GM12878 (cell line): ENCODE data around the gene ASTL. TPM values are rescaled to one million over a fixed set of nuclear protein-coding genes. Genes with fewer than 3 reads are reported as not detected.

ENCODE experiments used
- ATF2 ChIP-seq: IDR thresholded peaks from 2 replicates; pipeline ENCODE4 v1.6.1; 2012; ENCODE audit warnings: low read length, inconsistent platforms
- BACH1 ChIP-seq: fragments of 450-650 bp; IDR thresholded peaks from 2 replicates; pipeline ENCODE4 v1.6.1; 2017; ENCODE audit warnings: mild to moderate bottlenecking, borderline replicate concordance
- BCL11A ChIP-seq: IDR thresholded peaks from 2 replicates; pipeline ENCODE4 v1.6.1; 2011; ENCODE audit warnings: low read depth, low read length
- BHLHE40 ChIP-seq, 2 experiments: fragments of 450-650 bp in 1 of 2; IDR thresholded peaks; 2 replicates each; pipeline ENCODE4 v1.6.1; 2011 to 2017; ENCODE audit warnings: low read depth in 2 of 2, borderline replicate concordance in 1 of 2, improper control_type of control experiment in 1 of 2, low read length in 1 of 2, mild to moderate bottlenecking in 1 of 2
- CBFB ChIP-seq: IDR thresholded peaks from 2 replicates; pipeline ENCODE4 v1.6.1; 2016; ENCODE audit warnings: antibody characterized with exemption, low read depth
- CHD1 ChIP-seq: IDR thresholded peaks from 2 replicates; pipeline ENCODE4 v1.6.1; 2012; ENCODE audit warnings: low read depth, low read length, improper control_type of control experiment
- CREB1 ChIP-seq: IDR thresholded peaks from 2 replicates; pipeline ENCODE4 v1.6.1; 2012; ENCODE audit warnings: low read depth, mild to moderate bottlenecking, inconsistent platforms
- FOS ChIP-seq: IDR thresholded peaks from 3 replicates; pipeline ENCODE4 v1.6.1; 2011; ENCODE audit warnings: borderline replicate concordance; ENCODE audit not compliant: insufficient read length; ENCODE audit errors: extremely low read depth
- JUND ChIP-seq: IDR thresholded peaks from 2 replicates; pipeline ENCODE4 v1.6.1; 2012; ENCODE audit warnings: low read depth, mild to moderate bottlenecking, low read length, improper control_type of control experiment, moderate library complexity
- MTA2 ChIP-seq: fragments of 450-650 bp; IDR thresholded peaks from 2 replicates; pipeline ENCODE4 v1.6.1; 2016; ENCODE audit warnings: low read depth, mild to moderate bottlenecking, moderate library complexity
- NR2F1 ChIP-seq: fragments of 450-650 bp; conservative IDR thresholded peaks from 2 replicates; pipeline ENCODE4 v1.6.1; 2017; ENCODE audit warnings: mild to moderate bottlenecking
- PKNOX1 ChIP-seq: fragments of 450-650 bp; IDR thresholded peaks from 2 replicates; pipeline ENCODE4 v1.6.1; 2016; ENCODE audit warnings: mild to moderate bottlenecking
- POLR2A ChIP-seq: IDR thresholded peaks from 2 replicates; pipeline ENCODE4 v1.6.1; 2011; ENCODE audit warnings: low read depth, mild to moderate bottlenecking, low read length
- STAT1 ChIP-seq: fragments of 450-650 bp; conservative IDR thresholded peaks from 2 replicates; pipeline ENCODE4 v1.6.1; 2014; ENCODE audit warnings: antibody characterized with exemption, mild to moderate bottlenecking
- TCF12 ChIP-seq: IDR thresholded peaks from 2 replicates; pipeline ENCODE4 v1.6.1; 2011; ENCODE audit warnings: low read depth, mild to moderate bottlenecking, low read length
- ZBTB4 ChIP-seq: fragments of 450-650 bp; formaldehyde crosslinking; IDR thresholded peaks from 2 replicates; pipeline ENCODE4 v1.4.0; 2022; ENCODE audit warnings: mild to moderate bottlenecking, moderate library complexity
- polyA plus RNA-seq, 11 experiments: library from polyadenylated mRNA; depleted of rRNA in 4 of 11; unstranded in 6 of 11; stranded (reverse) in 5 of 11; fragments of >200 nt; fragmentation: Nextera tagmentation in 4 of 11; fragmentation: Illumina TruSeq in 1 of 11; extraction: Ambion mirVana in 4 of 11; extraction: Trizol in 1 of 11; gene quantifications; 1 replicate in 1 of 11; 2 replicates in 10 of 11; pipeline versions ENCODE4 v1.2.1 to v1.2.3, GENCODE V29; 2011 to 2016; ENCODE audit warnings: inconsistent platforms in 2 of 11, missing spikeins in 2 of 11, low read depth in 1 of 11
- total RNA-seq, 4 experiments: library from RNA; depleted of rRNA in 3 of 4; stranded (reverse); fragments of >200 nt in 3 of 4; fragmentation: Illumina TruSeq in 1 of 4; extraction: Trizol in 1 of 4; gene quantifications; 2 replicates each; pipeline versions ENCODE4 v1.2.1 to v1.2.3, GENCODE V29; 2013 to 2021

ASTL gene
- total and polyA plus RNA-seq, 10 of the 15 experiments (the other 5 are each of a cell fraction or from before 2014, with no cell fraction given), result 0.18 to 1.0 (median 0.38) TPM; not detected in 4

- no peak for TF ChIP-seq ZBTB4 (CRISPR knock-in tag)
- peak; percentile 54 for TF ChIP-seq BACH1
- TF ChIP-seq STAT1, result no peak
- no peak for TF ChIP-seq CREB1
- TF ChIP-seq CBFB, result peak; percentile 56; the same call in 1 of the 2 replicates
- TF ChIP-seq BHLHE40 (IDR thresholded peaks at IDR 0.05; ENCODE audit: borderline replicate concordance in 1 of 2, low read depth in 2 of 2, low read length in 1 of 2), result peak; percentile 92 to 93
- TF ChIP-seq CHD1, result 0 out of 2 replicates have a peak, but pooled peaks have one; percentile 65
- peak; percentile 85 for TF ChIP-seq NR2F1
- no peak for TF ChIP-seq FOS
- TF ChIP-seq JUND, result no peak
- peak; percentile 81 for TF ChIP-seq POLR2A
- TF ChIP-seq MTA2, result peak; percentile 87
- no peak for TF ChIP-seq ATF2
- peak; percentile 98 for TF ChIP-seq TCF12
- peak; percentile 77 for TF ChIP-seq BCL11A
- TF ChIP-seq PKNOX1, result peak; percentile 43; the same call in 1 of the 2 replicates
Observed at GRCh38 chr2:96163768-96164429, 25.6 kb upstream of the ASTL start (continued).
